ENCODE results near the gene MLLT3. TPM values are rescaled to one million over a fixed set of nuclear protein-coding genes. Genes with fewer than 3 reads are reported as not detected.

MLLT3 gene
- total RNA-seq, 4 donors from 2014 or later = 9.4 to 38.2 (median 30.2) TPM

GRCh38 chr9:20640331-20641187, 18.3 kb upstream of the MLLT3 start:
- H3K36me3 ChIP-seq = no peaks in the 10 kb centered on the region
- 49 to 67% methylated on average over 2 to 7 of the region's 7 CpGs for WGBS, 2 donors (ENCODE audit: low coverage in 1 of 2)
- peaks cover 0 to 6% (median 0%) of the 10 kb centered on the region in 4 donors for H3K4me1 ChIP-seq
- H3K27me3 ChIP-seq = no peaks in the 10 kb centered on the region
- no peak for TF ChIP-seq POLR2AphosphoS5 (IDR thresholded peaks at IDR 0.05)
- TF ChIP-seq CTCF (IDR thresholded peaks at IDR 0.05) = no peak
- no peak for TF ChIP-seq EP300 (IDR thresholded peaks at IDR 0.05; ENCODE audit: low read depth)
- no peak for TF ChIP-seq POLR2A (IDR thresholded peaks at IDR 0.05)
- in situ Hi-C loops (cut with MboI; ENCODE audit: low pct_ligation_motif_present in 1 of 4, low pct_unique_long_range_greater_than_20kb in 1 of 4, low sequenced_read_pairs in 3 of 4) (loop anchor here (25.0 kb wide), 5 partner anchors 247 to 728 kb away; no protein-coding TSS in a partner anchor), intact Hi-C loops (cut with DNase I; ENCODE audit: low total_unique reads) (no loop called here)
- no peak overlapping the region for H3K27ac ChIP-seq
- peak; percentile 80 for DNase-seq
- H3K4me3 ChIP-seq = no peak overlapping the region
- no peaks in the 10 kb centered on the region for H3K9me3 ChIP-seq

- WGBS, 2 donors (ENCODE audit: low coverage in 1 of 2) = 74 to 92% methylated on average over 2 to 3 of the region's 3 CpGs
- no peak for DNase-seq
- no peak overlapping the region for H3K4me3 ChIP-seq
- in situ Hi-C loops (cut with MboI; ENCODE audit: low pct_ligation_motif_present in 1 of 4, low pct_unique_long_range_greater_than_20kb in 1 of 4, low sequenced_read_pairs in 3 of 4) (loop anchor here (25.0 kb wide), 5 partner anchors 250 to 725 kb away; no protein-coding TSS in a partner anchor), intact Hi-C loops (cut with DNase I; ENCODE audit: low total_unique reads) (no loop called here)
- H3K4me1 ChIP-seq = peaks cover 0 to 6% (median 0%) of the 10 kb centered on the region in 4 donors
- H3K9me3 ChIP-seq = no peaks in the 10 kb centered on the region
- H3K27me3 ChIP-seq = no peaks in the 10 kb centered on the region
- H3K27ac ChIP-seq = no peak overlapping the region
- TF ChIP-seq POLR2AphosphoS5 (IDR thresholded peaks at IDR 0.05) (no peak), EP300 (IDR thresholded peaks at IDR 0.05; ENCODE audit: low read depth) (no peak), CTCF (IDR thresholded peaks at IDR 0.05) (no peak), POLR2A (IDR thresholded peaks at IDR 0.05) (no peak)
- no peaks in the 10 kb centered on the region for H3K36me3 ChIP-seq
Measured at GRCh38 chr9:20636888-20637440, 14.7 kb upstream of the MLLT3 start.

GRCh38 chr9:20634895-20635294, 12.6 kb upstream of the MLLT3 start:
- H3K27me3 ChIP-seq = no peaks in the 10 kb centered on the region
- H3K27ac ChIP-seq = no peak overlapping the region
- no peak overlapping the region for H3K4me3 ChIP-seq
- no peaks in the 10 kb centered on the region for H3K36me3 ChIP-seq
- in situ Hi-C loops (cut with MboI; ENCODE audit: low pct_ligation_motif_present in 1 of 4, low pct_unique_long_range_greater_than_20kb in 1 of 4, low sequenced_read_pairs in 3 of 4) (loop anchor here (25.0 kb wide), 5 partner anchors 252 to 723 kb away; no protein-coding TSS in a partner anchor), intact Hi-C loops (cut with DNase I; ENCODE audit: low total_unique reads) (no loop called here)
- TF ChIP-seq POLR2A (IDR thresholded peaks at IDR 0.05) = no peak
- no peak for TF ChIP-seq EP300 (IDR thresholded peaks at IDR 0.05; ENCODE audit: low read depth)
- TF ChIP-seq POLR2AphosphoS5 (IDR thresholded peaks at IDR 0.05) = no peak
- no peak for TF ChIP-seq CTCF (IDR thresholded peaks at IDR 0.05)
- H3K9me3 ChIP-seq = no peaks in the 10 kb centered on the region
- DNase-seq = no peak
- no peaks in the 10 kb centered on the region for H3K4me1 ChIP-seq
- 76 to 85% methylated on average over 4 of the region's 4 CpGs for WGBS, 2 donors (ENCODE audit: low coverage in 1 of 2)

GRCh38 chr9:20632705-20633104, 10.4 kb upstream of the MLLT3 start:
- intact Hi-C loops (cut with DNase I; ENCODE audit: low total_unique reads) = no loop called here

More at GRCh38 chr9:20632705-20633104, 10.4 kb upstream of the MLLT3 start:
- H3K36me3 ChIP-seq = no peaks in the 10 kb centered on the region
- DNase-seq = no peak
- no peak overlapping the region for H3K4me3 ChIP-seq
- no peaks in the 10 kb centered on the region for H3K4me1 ChIP-seq
- in situ Hi-C loops (cut with MboI; ENCODE audit: low pct_ligation_motif_present in 1 of 4, low pct_unique_long_range_greater_than_20kb in 1 of 4, low sequenced_read_pairs in 3 of 4) = loop anchor here (25.0 kb wide), 5 partner anchors 255 to 720 kb away; no protein-coding TSS in a partner anchor
- no peak overlapping the region for H3K27ac ChIP-seq
- no peaks in the 10 kb centered on the region for H3K9me3 ChIP-seq
- WGBS, 2 donors (ENCODE audit: low coverage in 1 of 2) = 66 to 79% methylated on average over 2 of the region's 2 CpGs
- H3K27me3 ChIP-seq = no peaks in the 10 kb centered on the region
- no peak for TF ChIP-seq POLR2AphosphoS5 (IDR thresholded peaks at IDR 0.05)
- TF ChIP-seq POLR2A (IDR thresholded peaks at IDR 0.05) = no peak
- TF ChIP-seq EP300 (IDR thresholded peaks at IDR 0.05; ENCODE audit: low read depth) = no peak
- TF ChIP-seq CTCF (IDR thresholded peaks at IDR 0.05) = no peak
